Activated CD4-positive, alpha-beta memory T cell treated with anti-CD3 and anti-CD28 coated beads, Interleukin-2, amount 10 ng/mL, durations not matched to agents 7 days and 5 days (primary cell): ENCODE results near the gene DHX34. TPM values are rescaled to one million over a fixed set of nuclear protein-coding genes. Genes with fewer than 3 reads are reported as not detected.
A peak's percentile ranks its signal among the peaks of the same experiment; 100 is the strongest.
"Not testable (repeated sequence)": the region's sequence is repeated elsewhere in the genome, so short reads cannot be mapped to it uniquely, and the experiment has no call there.

Experiments used
- CTCF ChIA-PET: fragments of 350-600 bp; sonication (Branson Sonifier 250); formaldehyde crosslinking; loops from one replicate; lab custom pipeline; 2021; ENCODE audit warnings: antibody characterized with exemption, inconsistent platforms; lab: Charles Lee
- POLR2A ChIA-PET: fragments of 350-600 bp; sonication (Branson Sonifier 250); formaldehyde crosslinking; loops from one replicate; lab custom pipeline; 2021; ENCODE audit warnings: antibody characterized with exemption; lab: Charles Lee
- DNase-seq: peaks from one replicate; pipeline ENCODE4 v3.0.0-alpha.2; 2020
- H3K27ac Mint-ChIP-seq: one replicate; pipeline ENCODE4 v1.8.0; 2021; ENCODE audit warnings: mild to moderate bottlenecking, mixed read lengths
- H3K27me3 Mint-ChIP-seq: one replicate; pipeline ENCODE4 v1.8.0; 2021; ENCODE audit warnings: mixed read lengths
- H3K36me3 Mint-ChIP-seq: one replicate; pipeline ENCODE4 v1.8.0; 2021; ENCODE audit warnings: low read depth, mixed read lengths
- H3K4me1 Mint-ChIP-seq: one replicate; pipeline ENCODE4 v1.8.0; 2021; ENCODE audit warnings: mixed read lengths
- H3K4me3 Mint-ChIP-seq: one replicate; pipeline ENCODE4 v1.8.0; 2021; ENCODE audit warnings: mild to moderate bottlenecking, mixed read lengths
- H3K9me3 Mint-ChIP-seq: one replicate; pipeline ENCODE4 v1.8.0; 2021; ENCODE audit warnings: mixed read lengths
- total RNA-seq, 2 experiments: library from RNA; stranded (reverse); gene quantifications; one replicate each; pipeline ENCODE4 v1.2.3, GENCODE V29; 2021

DHX34 gene
- total RNA-seq, 2 experiments from 2014 or later = 10.3 to 10.5 TPM

DNA sequence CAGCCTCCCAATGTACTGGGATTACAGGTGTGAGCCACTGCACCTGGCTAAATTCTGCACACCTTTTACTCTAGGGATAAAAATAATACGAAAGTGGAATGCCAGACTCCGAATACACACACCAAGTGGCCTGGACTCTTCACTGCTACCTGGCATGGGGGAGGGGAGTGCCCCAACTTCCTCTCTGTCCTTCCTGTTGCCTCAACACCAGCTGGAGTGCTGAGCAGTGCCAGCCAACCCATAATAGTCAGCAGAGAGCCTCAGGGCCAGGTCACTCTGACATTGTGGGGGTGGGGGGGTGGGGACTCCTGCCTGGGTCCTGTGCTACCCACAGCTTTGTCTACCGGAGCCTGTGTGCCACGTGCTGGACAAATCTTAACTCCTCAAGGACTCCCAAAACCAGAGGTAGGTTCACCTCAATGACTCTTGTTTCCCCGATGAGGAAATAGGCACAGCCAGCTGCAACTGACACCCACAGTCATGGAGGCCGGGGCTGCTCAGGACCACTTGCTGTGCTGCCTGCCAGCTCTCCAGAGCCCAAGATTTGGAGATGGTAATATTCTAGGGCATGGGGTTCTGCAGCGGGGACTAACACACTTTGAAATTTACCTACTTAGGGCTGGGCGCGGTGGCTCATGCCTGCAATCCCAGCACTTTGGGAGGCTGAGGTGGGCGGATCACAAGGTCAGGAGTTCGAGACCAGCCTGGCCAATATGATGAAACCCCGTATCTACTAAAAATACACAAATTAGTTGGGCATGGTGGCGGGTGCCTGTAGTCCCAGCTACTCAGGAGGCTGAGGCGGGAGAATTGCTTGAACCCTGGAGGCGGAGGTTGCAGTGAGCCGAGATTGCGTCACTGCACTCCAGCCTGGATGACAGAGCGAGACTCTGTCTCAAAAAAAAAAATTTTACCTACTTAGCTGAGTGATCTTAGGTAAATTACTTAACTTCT lies 12.1 kb upstream of the DHX34 start:
- not testable (repeated sequence) for H3K27me3 Mint-ChIP-seq, H3K9me3 Mint-ChIP-seq, H3K36me3 Mint-ChIP-seq
- Mint-ChIP-seq H3K4me1 (peaks cover 26% of the 10 kb centered on the region), H3K27ac (peak overlapping the region; percentile 91), H3K4me3 (peak overlapping the region; percentile 49)
- ChIA-PET CTCF (interaction anchor here (0.6 to 6.2 kb wide), 2 partner anchors 12 to 844 kb away, joined by 3 to 75 read pairs; partner anchors contain the start of gene DHX34), POLR2A (interaction anchor here (1.0 to 5.0 kb wide), 2 partner anchors 12 to 14 kb away, joined by 3 to 52 read pairs; partner anchors contain the start of gene DHX34)
- peak; percentile 63 for DNase-seq

DNA sequence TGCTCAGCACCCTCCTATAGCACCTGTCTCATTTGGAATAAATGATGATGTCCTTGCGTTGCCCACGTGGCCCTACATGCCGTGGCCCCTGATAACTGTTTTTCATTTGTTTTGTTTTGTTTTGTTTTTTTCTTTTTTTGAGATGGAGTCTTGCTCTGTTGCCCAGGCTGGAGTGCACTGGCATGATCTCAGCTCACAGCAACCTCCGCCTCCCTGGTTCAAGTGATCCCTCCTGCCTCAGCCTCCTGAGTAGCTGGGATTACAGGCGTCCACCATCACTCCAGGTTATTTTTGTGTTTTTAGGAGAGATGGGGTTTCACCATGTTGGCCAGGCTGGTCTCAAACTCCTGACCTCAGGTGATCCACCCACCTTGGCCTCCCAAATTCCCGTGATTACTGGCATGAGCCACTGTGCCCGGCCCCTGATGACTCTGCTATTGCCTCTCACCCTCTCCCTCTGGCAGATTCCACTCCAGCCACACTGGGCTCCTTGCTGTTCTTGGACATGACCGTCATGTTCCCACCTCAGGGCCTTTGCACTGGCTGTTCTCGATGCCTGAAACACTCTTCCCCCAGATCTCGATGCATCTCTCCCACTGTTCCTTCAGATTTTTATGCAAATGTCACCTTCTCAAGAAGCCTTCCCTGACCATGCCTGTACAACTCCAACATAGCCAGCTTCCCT lies 9.8 kb upstream of the DHX34 start:
- POLR2A ChIA-PET = no interaction called here
- DNase-seq = no peak
- CTCF ChIA-PET = interaction anchor here (2.0 kb wide), 1 partner anchor 9 kb away, joined by 6 read pairs; the partner anchor contains the start of gene DHX34
- Mint-ChIP-seq H3K27ac (no peak overlapping the region), H3K27me3 (peaks cover 3% of the 10 kb centered on the region), H3K4me1 (peaks cover 25% of the 10 kb centered on the region), H3K4me3 (no peak overlapping the region), H3K9me3 (peaks cover 2% of the 10 kb centered on the region), H3K36me3 (peaks cover 7% of the 10 kb centered on the region)

GRCh38 chr19:47340477-47341208 lies 8.5 kb upstream of the DHX34 start:
- CTCF ChIA-PET = interaction anchor here (2.0 kb wide), 1 partner anchor 8 kb away, joined by 6 read pairs; the partner anchor contains the start of gene DHX34
- DNase-seq = no peak
- H3K27me3 Mint-ChIP-seq = peaks cover 3% of the 10 kb centered on the region
- POLR2A ChIA-PET = no interaction called here
- H3K4me3 Mint-ChIP-seq = no peak overlapping the region
- peaks cover 5% of the 10 kb centered on the region for H3K36me3 Mint-ChIP-seq
- peaks cover 16% of the 10 kb centered on the region for H3K4me1 Mint-ChIP-seq
- H3K27ac Mint-ChIP-seq = no peak overlapping the region
- H3K9me3 Mint-ChIP-seq = no peaks in the 10 kb centered on the region

GRCh38 chr19:47341734-47342133 lies 7.4 kb upstream of the DHX34 start:
- no peak for DNase-seq
- CTCF ChIA-PET = interaction anchor here (0.9 kb wide), 1 partner anchor 55 kb away, joined by 3 read pairs; no protein-coding TSS in a partner anchor

GRCh38 chr19:47343194-47343802 lies 5.8 kb upstream of the DHX34 start:
- no peaks in the 10 kb centered on the region for H3K9me3 Mint-ChIP-seq
- POLR2A ChIA-PET = interaction anchor here (0.5 kb wide), 1 partner anchor 15 kb away, joined by 3 read pairs; no protein-coding TSS in a partner anchor
- CTCF ChIA-PET = no interaction called here
- peaks cover under 1% of the 10 kb centered on the region for H3K4me1 Mint-ChIP-seq
- H3K27me3 Mint-ChIP-seq = peaks cover 3% of the 10 kb centered on the region
- H3K36me3 Mint-ChIP-seq = peaks cover 5% of the 10 kb centered on the region
- no peak for DNase-seq
- no peak overlapping the region for H3K4me3 Mint-ChIP-seq
- no peak overlapping the region for H3K27ac Mint-ChIP-seq

More at GRCh38 chr19:47341734-47342133, 7.4 kb upstream of the DHX34 start:
- Mint-ChIP-seq H3K4me1 (peaks cover 6% of the 10 kb centered on the region), H3K27me3 (peaks cover 3% of the 10 kb centered on the region), H3K4me3 (no peak overlapping the region), H3K27ac (no peak overlapping the region), H3K36me3 (peaks cover 5% of the 10 kb centered on the region), H3K9me3 (no peaks in the 10 kb centered on the region)
- POLR2A ChIA-PET = no interaction called here

- Mint-ChIP-seq H3K9me3 (no peaks in the 10 kb centered on the region), H3K4me1 (peaks cover 10% of the 10 kb centered on the region), H3K27me3 (peaks cover 3% of the 10 kb centered on the region), H3K36me3 (peaks cover 10% of the 10 kb centered on the region), H3K27ac (no peak overlapping the region), H3K4me3 (no peak overlapping the region)
- CTCF ChIA-PET = interaction anchor here (1.7 kb wide), 1 partner anchor 10 kb away, joined by 5 read pairs; no protein-coding TSS in a partner anchor
- no peak for DNase-seq
- POLR2A ChIA-PET = no interaction called here
Measured at GRCh38 chr19:47344425-47344824, 4.7 kb upstream of the DHX34 start.

- Mint-ChIP-seq H3K4me1 (peaks cover 22% of the 10 kb centered on the region), H3K36me3 (peaks cover 13% of the 10 kb centered on the region)
- H3K9me3 Mint-ChIP-seq, H3K27ac Mint-ChIP-seq, H3K27me3 Mint-ChIP-seq, H3K4me3 Mint-ChIP-seq, DNase-seq, POLR2A ChIA-PET: not testable (repeated sequence)
- CTCF ChIA-PET = interaction anchor here (0.6 to 1.0 kb wide), 2 partner anchors 10 to 28 kb away, joined by 3 to 4 read pairs; no protein-coding TSS in a partner anchor
Measured at GRCh38 chr19:47346024-47346423, 3.1 kb upstream of the DHX34 start.

DNA sequence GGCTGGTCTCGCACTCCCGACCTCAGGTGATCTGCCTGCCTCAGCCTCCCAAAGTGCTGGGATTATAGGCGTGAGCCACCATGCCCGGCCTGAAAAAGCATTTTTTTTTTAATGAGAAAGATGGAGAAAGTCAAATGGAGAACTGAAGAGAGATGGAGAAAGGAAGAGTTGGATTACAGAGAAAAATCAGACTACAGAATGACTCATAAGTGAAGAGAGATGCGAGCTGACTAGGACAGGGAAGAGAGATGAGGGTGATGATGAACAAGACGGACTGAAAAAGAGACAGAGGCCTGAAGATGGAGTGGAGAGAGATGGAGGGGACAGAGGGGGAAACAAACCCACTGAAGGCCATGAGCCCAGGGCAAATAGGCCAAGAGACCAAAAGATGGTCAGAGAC lies 1.5 kb downstream of the DHX34 start:
- Mint-ChIP-seq H3K36me3 (peaks cover 44% of the 10 kb centered on the region), H3K9me3 (no peaks in the 10 kb centered on the region), H3K4me3 (peak overlapping the region; percentile 47), H3K27me3 (no peaks in the 10 kb centered on the region), H3K27ac (peak overlapping the region; percentile 21), H3K4me1 (peaks cover 31% of the 10 kb centered on the region)
- ChIA-PET POLR2A (interaction anchor here (0.8 to 2.8 kb wide), 4 partner anchors 14 to 78 kb away, joined by 3 to 52 read pairs (median 4); no protein-coding TSS in a partner anchor), CTCF (interaction anchor here (0.8 to 3.7 kb wide), 10 partner anchors 8 to 77 kb away, joined by 3 to 75 read pairs (median 8); partner anchors contain the start of gene C5AR2)
- no peak for DNase-seq

DNA sequence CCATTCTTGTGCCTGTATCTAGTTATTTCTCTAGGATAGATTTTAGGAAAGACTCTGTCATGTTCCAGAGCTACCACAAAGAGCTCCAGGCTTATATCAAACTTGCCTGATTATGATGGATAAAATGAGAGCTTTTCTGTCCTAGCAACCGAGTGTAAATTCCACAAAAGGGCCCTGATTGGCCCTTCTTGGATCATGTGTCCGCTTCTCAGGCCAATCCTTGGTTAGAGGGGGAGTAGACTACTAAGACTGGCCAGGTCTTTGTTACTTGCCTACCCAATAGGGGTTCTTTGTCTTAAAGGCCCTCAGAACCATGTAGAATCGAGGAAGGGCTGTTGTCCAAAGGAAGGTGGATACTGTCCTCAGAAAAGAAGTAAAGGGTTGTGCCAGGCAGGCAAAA lies 2.4 kb downstream of the DHX34 start:
- peaks cover 31% of the 10 kb centered on the region for H3K4me1 Mint-ChIP-seq
- peak overlapping the region; percentile 7 for H3K4me3 Mint-ChIP-seq
- no peak for DNase-seq
- CTCF ChIA-PET = interaction anchor here (0.8 to 1.4 kb wide), 3 partner anchors 16 to 67 kb away, joined by 4 read pairs; no protein-coding TSS in a partner anchor
- H3K27me3 Mint-ChIP-seq = no peaks in the 10 kb centered on the region
- POLR2A ChIA-PET = interaction anchor here (0.8 to 1.2 kb wide), 2 partner anchors 14 to 16 kb away, joined by 3 to 4 read pairs; no protein-coding TSS in a partner anchor
- H3K27ac Mint-ChIP-seq = no peak overlapping the region
- H3K36me3 Mint-ChIP-seq = peaks cover 52% of the 10 kb centered on the region
- H3K9me3 Mint-ChIP-seq = no peaks in the 10 kb centered on the region

DNA sequence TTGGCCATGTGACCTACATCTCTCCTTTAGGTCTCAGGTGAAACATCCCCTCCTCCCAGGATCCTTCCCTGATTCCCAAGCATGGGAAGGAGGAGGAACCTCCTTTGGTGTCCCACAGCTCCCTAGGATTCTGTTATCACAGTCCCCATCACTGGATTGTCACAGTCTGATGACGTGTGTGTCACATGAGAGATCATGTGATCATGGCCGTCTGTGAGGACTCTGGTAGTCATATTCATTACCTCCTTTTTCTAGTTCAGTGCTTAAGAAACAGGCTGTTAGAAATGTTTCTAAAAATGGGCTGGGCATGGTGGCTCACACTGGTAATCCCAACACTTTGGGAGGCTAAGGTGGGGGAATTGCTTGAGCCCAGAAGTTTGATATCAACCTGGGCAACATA lies 3.0 kb downstream of the DHX34 start:
- no peaks in the 10 kb centered on the region for H3K9me3 Mint-ChIP-seq
- CTCF ChIA-PET = interaction anchor here (1.0 to 1.4 kb wide), 2 partner anchors 17 to 67 kb away, joined by 4 read pairs; no protein-coding TSS in a partner anchor

DNA sequence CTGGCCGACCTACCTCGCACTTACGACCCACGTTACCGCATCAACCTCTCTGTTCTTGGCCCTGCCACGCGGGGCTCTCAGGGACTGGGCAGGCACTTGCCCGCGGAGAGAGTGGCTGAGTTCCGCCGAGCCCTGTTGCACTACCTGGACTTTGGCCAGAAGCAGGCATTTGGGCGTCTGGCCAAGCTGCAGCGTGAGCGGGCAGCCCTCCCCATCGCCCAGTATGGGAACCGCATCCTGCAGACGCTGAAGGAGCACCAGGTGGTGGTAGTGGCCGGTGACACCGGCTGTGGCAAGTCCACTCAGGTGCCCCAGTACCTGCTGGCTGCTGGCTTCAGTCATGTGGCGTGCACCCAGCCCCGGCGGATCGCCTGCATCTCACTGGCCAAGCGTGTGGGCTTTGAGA lies 4.2 kb downstream of the DHX34 start:
- Mint-ChIP-seq H3K27me3 (no peaks in the 10 kb centered on the region), H3K4me3 (no peak overlapping the region), H3K9me3 (no peaks in the 10 kb centered on the region), H3K36me3 (peaks cover 67% of the 10 kb centered on the region), H3K4me1 (peaks cover 30% of the 10 kb centered on the region), H3K27ac (no peak overlapping the region)
- ChIA-PET POLR2A (no interaction called here), CTCF (no interaction called here)
- no peak for DNase-seq

More for the DNA sequence above, 3.0 kb downstream of the DHX34 start:
- peaks cover 31% of the 10 kb centered on the region for H3K4me1 Mint-ChIP-seq
- POLR2A ChIA-PET = interaction anchor here (1.2 kb wide), 1 partner anchor 15 kb away, joined by 3 read pairs; no protein-coding TSS in a partner anchor
- H3K4me3 Mint-ChIP-seq = no peak overlapping the region
- no peak for DNase-seq
- H3K27me3 Mint-ChIP-seq = no peaks in the 10 kb centered on the region
- H3K27ac Mint-ChIP-seq = no peak overlapping the region
- peaks cover 55% of the 10 kb centered on the region for H3K36me3 Mint-ChIP-seq
